Hepatocyte (in vitro differentiated cells): ENCODE results near the gene EHBP1. TPM values are rescaled to one million over a fixed set of nuclear protein-coding genes. Genes with fewer than 3 reads are reported as not detected.

Source experiments
- DNase-seq: peaks from one replicate; pipeline ENCODE4 v3.0.0-alpha.2; 2016; ENCODE audit warnings: low spot score
- H2AFZ ChIP-seq: fragments of 200-600 bp; sonication (generic); 2 replicates; pipeline ENCODE4 v1.6.0; 2016; ENCODE audit warnings: antibody characterized with exemption, mild to moderate bottlenecking
- H3K27ac ChIP-seq: fragments of 200-600 bp; sonication (generic); 2 replicates; pipeline ENCODE4 v1.5.1; 2016; ENCODE audit warnings: mild to moderate bottlenecking
- H3K27me3 ChIP-seq: fragments of 200-600 bp; sonication (generic); 2 replicates; pipeline ENCODE4 v1.6.1; 2016
- H3K36me3 ChIP-seq: fragments of 200-600 bp; sonication (generic); replicated peaks from 2 replicates; pipeline ENCODE4 v1.5.1; 2016; ENCODE audit warnings: low read depth; ENCODE audit not compliant: insufficient read depth
- H3K4me1 ChIP-seq: fragments of 200-600 bp; sonication (generic); 2 replicates; pipeline ENCODE4 v1.5.1; 2016; ENCODE audit warnings: mild to moderate bottlenecking, moderate library complexity; ENCODE audit not compliant: insufficient read depth
- H3K4me2 ChIP-seq: fragments of 200-600 bp; sonication (generic); 2 replicates; pipeline ENCODE4 v1.6.0; 2016
- H3K4me3 ChIP-seq: fragments of 200-600 bp; sonication (generic); 2 replicates; pipeline ENCODE4 v1.5.1; 2016; ENCODE audit warnings: mild to moderate bottlenecking
- H3K79me2 ChIP-seq: fragments of 200-600 bp; sonication (generic); 2 replicates; pipeline ENCODE4 v1.6.0; 2017; ENCODE audit warnings: mild to moderate bottlenecking
- H3K9me2 ChIP-seq: fragments of 200-600 bp; sonication (generic); replicated peaks from 2 replicates; pipeline ENCODE4 v1.6.0; 2017; ENCODE audit warnings: mild to moderate bottlenecking; ENCODE audit not compliant: insufficient read depth
- H3K9me3 ChIP-seq: fragments of 200-600 bp; sonication (generic); 2 replicates; pipeline ENCODE4 v1.5.1; 2016; ENCODE audit warnings: low read depth, mild to moderate bottlenecking
- H4K20me1 ChIP-seq: fragments of 200-600 bp; sonication (generic); 2 replicates; pipeline ENCODE4 v1.6.0; 2016; ENCODE audit warnings: mild to moderate bottlenecking; ENCODE audit not compliant: insufficient read depth, poor library complexity, severe bottlenecking
- CTCF ChIP-seq: fragments of 200-600 bp; sonication (generic); IDR thresholded peaks from 2 replicates; pipeline ENCODE4 v1.5.1; 2016; ENCODE audit warnings: antibody characterized with exemption, mild to moderate bottlenecking; ENCODE audit not compliant: poor library complexity
- EZH2 ChIP-seq: fragments of 200-600 bp; sonication (generic); IDR thresholded peaks from 2 replicates; pipeline ENCODE4 v1.6.1; 2016; ENCODE audit warnings: antibody characterized with exemption, mild to moderate bottlenecking, borderline replicate concordance
- EZH2phosphoT487 ChIP-seq: fragments of 200-600 bp; sonication (generic); IDR thresholded peaks from one replicate; pipeline ENCODE4 v1.6.1; 2018; ENCODE audit warnings: antibody characterized with exemption, mild to moderate bottlenecking, low read depth, moderate library complexity; ENCODE audit not compliant: unreplicated experiment, severe bottlenecking
- WGBS: methylation state at CpG from one replicate; pipeline ENCODE4 v1.1.6; 2016; ENCODE audit warnings: low lambda C conversion rate; ENCODE audit errors: missing lambda C conversion rate; 5-methylcytosine and 5-hydroxymethylcytosine counted together
- polyA plus RNA-seq: library from polyadenylated mRNA; unstranded; fragments of >200 nt; fragmentation: Nextera tagmentation; extraction: Ambion mirVana; gene quantifications from 2 replicates; pipeline ENCODE4 v1.2.1, GENCODE V29; 2016
- total RNA-seq: library from RNA; depleted of rRNA; stranded (reverse); fragments of >200 nt; gene quantifications from 2 replicates; pipeline ENCODE4 v1.2.3, GENCODE V29; 2014

Gene EHBP1
- total and polyA plus RNA-seq, 2 experiments from 2014 or later, result 11.4 to 34.6 TPM

- Histone ChIP-seq H3K79me2 (no peaks in the 10 kb centered on the region), H3K4me3 (no peak overlapping the region), H3K4me2 (no peak overlapping the region), H3K27ac (no peak overlapping the region), H3K36me3 (no peaks in the 10 kb centered on the region), H3K4me1 (peaks cover 6% of the 10 kb centered on the region), H2AFZ (no peak overlapping the region), H3K27me3 (no peaks in the 10 kb centered on the region), H3K9me2 (no peaks in the 10 kb centered on the region), H3K9me3 (no peaks in the 10 kb centered on the region), H4K20me1 (no peaks in the 10 kb centered on the region)
- no peak for DNase-seq
- 94% methylated on average over 2 of the region's 2 CpGs for WGBS
- TF ChIP-seq EZH2 (no peak), CTCF (no peak), EZH2phosphoT487 (no peak)
Measured at GRCh38 chr2:62817995-62818713, 112.6 kb downstream of the EHBP1 start.

GRCh38 chr2:62822549-62822948 lies 117.0 kb downstream of the EHBP1 start:
- no peaks in the 10 kb centered on the region for H3K9me3 ChIP-seq
- no peaks in the 10 kb centered on the region for H3K36me3 ChIP-seq
- no peak overlapping the region for H3K27ac ChIP-seq
- no peak for TF ChIP-seq EZH2
- TF ChIP-seq EZH2phosphoT487, result no peak
- no peak for TF ChIP-seq CTCF
- H3K79me2 ChIP-seq, result no peaks in the 10 kb centered on the region
- 50% methylated on average over 3 of the region's 3 CpGs for WGBS
- no peak overlapping the region for H3K4me3 ChIP-seq
- H4K20me1 ChIP-seq, result no peaks in the 10 kb centered on the region
- H2AFZ ChIP-seq, result no peak overlapping the region
- no peaks in the 10 kb centered on the region for H3K9me2 ChIP-seq
- H3K4me2 ChIP-seq, result peak overlapping the region; percentile 52
- peaks cover 13% of the 10 kb centered on the region for H3K4me1 ChIP-seq
- H3K27me3 ChIP-seq, result no peaks in the 10 kb centered on the region
- DNase-seq, result no peak

GRCh38 chr2:62824388-62824787 lies 118.9 kb downstream of the EHBP1 start:
- Histone ChIP-seq H3K9me2 (no peaks in the 10 kb centered on the region), H3K4me2 (no peak overlapping the region), H2AFZ (no peak overlapping the region), H3K36me3 (no peaks in the 10 kb centered on the region), H3K9me3 (no peaks in the 10 kb centered on the region), H3K79me2 (no peaks in the 10 kb centered on the region), H3K4me3 (no peak overlapping the region), H3K27me3 (no peaks in the 10 kb centered on the region), H3K4me1 (peaks cover 13% of the 10 kb centered on the region), H4K20me1 (no peaks in the 10 kb centered on the region), H3K27ac (no peak overlapping the region)
- 100% methylated on average over 1 of the region's 1 CpG for WGBS
- DNase-seq, result no peak
- TF ChIP-seq CTCF (no peak), EZH2 (no peak), EZH2phosphoT487 (no peak)
